Measurements from ENCODE around the gene ARHGAP18. TPM values are rescaled to one million over a fixed set of nuclear protein-coding genes. Genes with fewer than 3 reads are reported as not detected.
A peak's percentile ranks its signal among the peaks of the same experiment; 100 is the strongest.

ARHGAP18 gene
- total and polyA plus RNA-seq, 2 of the 13 experiments (the other 11 are each of a cell fraction or from before 2014, with no cell fraction given): 58.2 to 115 TPM

DNA sequence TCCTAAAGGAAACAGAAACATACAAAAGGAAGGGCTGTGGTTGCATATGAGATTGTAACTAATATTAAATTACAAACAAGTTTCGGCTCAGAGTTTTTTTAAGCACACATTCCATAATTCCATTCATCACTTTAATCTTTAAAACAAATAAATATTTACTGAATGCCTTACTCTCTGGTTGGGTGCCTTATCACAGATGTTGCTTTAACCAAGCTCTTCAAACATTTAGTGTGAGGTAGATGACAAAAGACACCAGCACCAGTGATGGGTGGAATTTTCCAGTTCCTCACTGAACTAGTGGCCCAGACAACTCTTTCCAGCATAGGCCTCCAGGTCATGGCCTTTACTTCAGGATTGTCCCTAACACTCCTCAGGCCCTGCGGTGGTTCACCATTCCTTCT, 58.7 kb downstream of the ARHGAP18 start (continued):
- TF ChIP-seq, protein P1, sequence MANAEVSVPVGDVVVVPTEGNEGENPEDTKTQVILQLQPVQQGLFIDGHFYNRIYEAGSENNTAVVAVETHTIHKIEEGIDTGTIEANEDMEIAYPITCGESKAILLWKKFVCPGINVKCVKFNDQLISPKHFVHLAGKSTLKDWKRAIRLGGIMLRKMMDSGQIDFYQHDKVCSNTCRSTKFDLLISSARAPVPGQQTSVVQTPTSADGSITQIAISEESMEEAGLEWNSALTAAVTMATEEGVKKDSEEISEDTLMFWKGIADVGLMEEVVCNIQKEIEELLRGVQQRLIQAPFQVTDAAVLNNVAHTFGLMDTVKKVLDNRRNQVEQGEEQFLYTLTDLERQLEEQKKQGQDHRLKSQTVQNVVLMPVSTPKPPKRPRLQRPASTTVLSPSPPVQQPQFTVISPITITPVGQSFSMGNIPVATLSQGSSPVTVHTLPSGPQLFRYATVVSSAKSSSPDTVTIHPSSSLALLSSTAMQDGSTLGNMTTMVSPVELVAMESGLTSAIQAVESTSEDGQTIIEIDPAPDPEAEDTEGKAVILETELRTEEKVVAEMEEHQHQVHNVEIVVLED (CRISPR knock-in tag; IDR thresholded peaks at IDR 0.05; ENCODE audit: borderline replicate concordance): no peak
- no peak for TF ChIP-seq ZNF180 (CRISPR knock-in tag; IDR thresholded peaks at IDR 0.05; ENCODE audit: borderline replicate concordance, low read depth)
- peak; percentile 57; the same call in 1 of the 2 replicates for TF ChIP-seq TBX2 (CRISPR knock-in tag; IDR thresholded peaks at IDR 0.05; ENCODE audit: borderline replicate concordance)
- TF ChIP-seq, protein P2, sequence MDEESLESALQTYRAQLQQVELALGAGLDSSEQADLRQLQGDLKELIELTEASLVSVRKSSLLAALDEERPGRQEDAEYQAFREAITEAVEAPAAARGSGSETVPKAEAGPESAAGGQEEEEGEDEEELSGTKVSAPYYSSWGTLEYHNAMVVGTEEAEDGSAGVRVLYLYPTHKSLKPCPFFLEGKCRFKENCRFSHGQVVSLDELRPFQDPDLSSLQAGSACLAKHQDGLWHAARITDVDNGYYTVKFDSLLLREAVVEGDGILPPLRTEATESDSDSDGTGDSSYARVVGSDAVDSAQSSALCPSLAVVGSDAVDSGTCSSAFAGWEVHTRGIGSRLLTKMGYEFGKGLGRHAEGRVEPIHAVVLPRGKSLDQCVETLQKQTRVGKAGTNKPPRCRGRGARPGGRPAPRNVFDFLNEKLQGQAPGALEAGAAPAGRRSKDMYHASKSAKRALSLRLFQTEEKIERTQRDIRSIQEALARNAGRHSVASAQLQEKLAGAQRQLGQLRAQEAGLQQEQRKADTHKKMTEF (CRISPR knock-in tag; IDR thresholded peaks at IDR 0.05): peak; percentile 57
- TF ChIP-seq ZKSCAN5 (CRISPR knock-in tag; IDR thresholded peaks at IDR 0.05): no peak
- TF ChIP-seq ZNF713 (CRISPR knock-in tag; IDR thresholded peaks at IDR 0.05): no peak
- no peak for TF ChIP-seq RAD21 (CRISPR knock-in tag; IDR thresholded peaks at IDR 0.05)
- TF ChIP-seq SALL2 (CRISPR knock-in tag; IDR thresholded peaks at IDR 0.05): peak; percentile 40; the same call in 1 of the 2 replicates
- TF ChIP-seq ZNF841 (CRISPR knock-in tag; IDR thresholded peaks at IDR 0.05; ENCODE audit: borderline replicate concordance): no peak
- TF ChIP-seq THYN1 (CRISPR knock-in tag; IDR thresholded peaks at IDR 0.05; ENCODE audit: borderline replicate concordance, low read depth): no peak
- TF ChIP-seq RBAK (CRISPR knock-in tag; IDR thresholded peaks at IDR 0.05): no peak
- no peak for TF ChIP-seq AKAP8 (CRISPR knock-in tag; IDR thresholded peaks at IDR 0.05)
- TF ChIP-seq, protein P3, sequence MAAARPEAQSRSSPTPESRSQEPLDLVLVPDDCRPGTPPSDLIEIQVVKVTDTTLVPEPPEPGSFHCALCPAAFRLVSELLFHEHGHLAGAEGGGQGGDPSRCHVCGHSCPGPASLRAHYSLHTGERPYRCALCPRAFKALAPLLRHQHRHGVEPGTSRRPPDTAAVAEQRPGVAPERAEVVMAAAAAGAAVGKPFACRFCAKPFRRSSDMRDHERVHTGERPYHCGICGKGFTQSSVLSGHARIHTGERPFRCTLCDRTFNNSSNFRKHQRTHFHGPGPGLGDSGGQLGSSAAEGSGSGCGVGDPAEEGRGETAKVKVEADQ (CRISPR knock-in tag; IDR thresholded peaks at IDR 0.05; ENCODE audit: borderline replicate concordance): 0 out of 2 replicates have a peak, but pooled peaks have one; percentile 31
- TF ChIP-seq HDAC1 (CRISPR knock-in tag; IDR thresholded peaks at IDR 0.05): no peak
- no peak for TF ChIP-seq KDM6A (CRISPR knock-in tag; IDR thresholded peaks at IDR 0.05; ENCODE audit: low read depth)
- TF ChIP-seq, protein P4, sequence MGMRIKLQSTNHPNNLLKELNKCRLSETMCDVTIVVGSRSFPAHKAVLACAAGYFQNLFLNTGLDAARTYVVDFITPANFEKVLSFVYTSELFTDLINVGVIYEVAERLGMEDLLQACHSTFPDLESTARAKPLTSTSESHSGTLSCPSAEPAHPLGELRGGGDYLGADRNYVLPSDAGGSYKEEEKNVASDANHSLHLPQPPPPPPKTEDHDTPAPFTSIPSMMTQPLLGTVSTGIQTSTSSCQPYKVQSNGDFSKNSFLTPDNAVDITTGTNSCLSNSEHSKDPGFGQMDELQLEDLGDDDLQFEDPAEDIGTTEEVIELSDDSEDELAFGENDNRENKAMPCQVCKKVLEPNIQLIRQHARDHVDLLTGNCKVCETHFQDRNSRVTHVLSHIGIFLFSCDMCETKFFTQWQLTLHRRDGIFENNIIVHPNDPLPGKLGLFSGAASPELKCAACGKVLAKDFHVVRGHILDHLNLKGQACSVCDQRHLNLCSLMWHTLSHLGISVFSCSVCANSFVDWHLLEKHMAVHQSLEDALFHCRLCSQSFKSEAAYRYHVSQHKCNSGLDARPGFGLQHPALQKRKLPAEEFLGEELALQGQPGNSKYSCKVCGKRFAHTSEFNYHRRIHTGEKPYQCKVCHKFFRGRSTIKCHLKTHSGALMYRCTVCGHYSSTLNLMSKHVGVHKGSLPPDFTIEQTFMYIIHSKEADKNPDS (CRISPR knock-in tag; IDR thresholded peaks at IDR 0.05): no peak; the same call in 1 of the 2 replicates
- no peak for TF ChIP-seq SMARCE1 (IDR thresholded peaks at IDR 0.05; ENCODE audit: borderline replicate concordance)
- TF ChIP-seq FLYWCH1 (CRISPR knock-in tag; IDR thresholded peaks at IDR 0.05): no peak
- TF ChIP-seq, protein P5, sequence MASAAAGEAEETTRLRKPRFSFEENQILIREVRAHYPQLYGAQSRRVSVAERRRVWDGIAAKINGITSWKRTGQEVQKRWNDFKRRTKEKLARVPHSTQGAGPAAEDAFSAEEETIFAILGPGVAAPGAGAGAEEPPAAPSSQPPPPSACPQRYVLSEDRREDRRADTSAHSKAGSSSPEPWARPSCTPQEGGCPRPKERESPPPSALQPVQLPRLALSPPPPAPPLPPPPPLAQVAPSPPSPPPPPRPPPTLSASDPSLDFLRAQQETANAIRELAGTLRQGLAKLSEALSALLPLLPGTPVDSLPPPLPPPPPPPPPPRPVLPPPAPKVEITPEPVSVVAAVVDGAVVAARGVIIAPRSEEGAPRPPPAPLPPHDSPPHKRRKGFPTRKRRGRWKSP (CRISPR knock-in tag; IDR thresholded peaks at IDR 0.05): no peak
- TF ChIP-seq SATB2 (CRISPR knock-in tag; IDR thresholded peaks at IDR 0.05): no peak
- TF ChIP-seq PAX8 (CRISPR knock-in tag; IDR thresholded peaks at IDR 0.05; ENCODE audit: borderline replicate concordance): no peak
- TF ChIP-seq, protein P6, sequence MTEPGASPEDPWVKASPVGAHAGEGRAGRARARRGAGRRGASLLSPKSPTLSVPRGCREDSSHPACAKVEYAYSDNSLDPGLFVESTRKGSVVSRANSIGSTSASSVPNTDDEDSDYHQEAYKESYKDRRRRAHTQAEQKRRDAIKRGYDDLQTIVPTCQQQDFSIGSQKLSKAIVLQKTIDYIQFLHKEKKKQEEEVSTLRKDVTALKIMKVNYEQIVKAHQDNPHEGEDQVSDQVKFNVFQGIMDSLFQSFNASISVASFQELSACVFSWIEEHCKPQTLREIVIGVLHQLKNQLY (CRISPR knock-in tag; IDR thresholded peaks at IDR 0.05): 0 out of 2 replicates have a peak, but pooled peaks have one; percentile 24
